ENCODE measurements around the gene ASMTL. TPM values are rescaled to one million over a fixed set of nuclear protein-coding genes. Genes with fewer than 3 reads are reported as not detected.
"Not testable (repeated sequence)": the region's sequence is repeated elsewhere in the genome, so short reads cannot be mapped to it uniquely, and the experiment has no call there.

ASMTL gene
- total RNA-seq, 4 donors from 2014 or later: 29.7 to 35.1 (median 32.5) TPM

DNA sequence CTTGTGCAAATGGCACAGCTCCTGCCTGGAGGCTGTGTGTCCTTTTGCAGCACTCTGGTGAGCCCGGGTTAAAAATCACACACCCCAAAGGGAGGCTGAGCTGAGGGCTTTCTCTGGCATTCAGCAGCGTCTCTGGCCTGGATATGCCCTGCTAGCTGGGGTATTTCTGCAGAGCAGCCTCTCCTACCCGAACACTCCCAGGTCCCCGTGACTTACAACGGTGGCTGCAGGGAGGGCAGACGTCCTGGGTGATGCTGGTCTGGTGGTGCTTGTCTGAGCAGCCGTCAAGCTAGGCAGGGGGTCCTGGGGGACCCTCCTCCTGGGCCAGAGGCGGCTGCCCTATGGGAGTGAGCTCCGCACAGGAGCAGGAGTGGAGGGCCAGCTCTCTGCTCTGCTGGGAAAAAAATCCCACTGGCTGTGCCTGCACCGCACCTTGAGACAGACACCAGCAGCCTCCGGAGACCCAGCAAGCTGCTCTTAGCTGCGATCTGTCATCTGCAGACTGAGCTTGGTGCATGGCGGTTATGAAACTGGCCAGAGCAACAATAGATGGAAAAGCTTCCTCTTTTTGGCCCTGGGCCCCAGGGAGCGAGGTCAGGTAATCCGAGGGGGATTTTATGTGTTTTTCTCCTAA, 41.3 kb upstream of the ASMTL start:
- TF ChIP-seq, protein P1, sequence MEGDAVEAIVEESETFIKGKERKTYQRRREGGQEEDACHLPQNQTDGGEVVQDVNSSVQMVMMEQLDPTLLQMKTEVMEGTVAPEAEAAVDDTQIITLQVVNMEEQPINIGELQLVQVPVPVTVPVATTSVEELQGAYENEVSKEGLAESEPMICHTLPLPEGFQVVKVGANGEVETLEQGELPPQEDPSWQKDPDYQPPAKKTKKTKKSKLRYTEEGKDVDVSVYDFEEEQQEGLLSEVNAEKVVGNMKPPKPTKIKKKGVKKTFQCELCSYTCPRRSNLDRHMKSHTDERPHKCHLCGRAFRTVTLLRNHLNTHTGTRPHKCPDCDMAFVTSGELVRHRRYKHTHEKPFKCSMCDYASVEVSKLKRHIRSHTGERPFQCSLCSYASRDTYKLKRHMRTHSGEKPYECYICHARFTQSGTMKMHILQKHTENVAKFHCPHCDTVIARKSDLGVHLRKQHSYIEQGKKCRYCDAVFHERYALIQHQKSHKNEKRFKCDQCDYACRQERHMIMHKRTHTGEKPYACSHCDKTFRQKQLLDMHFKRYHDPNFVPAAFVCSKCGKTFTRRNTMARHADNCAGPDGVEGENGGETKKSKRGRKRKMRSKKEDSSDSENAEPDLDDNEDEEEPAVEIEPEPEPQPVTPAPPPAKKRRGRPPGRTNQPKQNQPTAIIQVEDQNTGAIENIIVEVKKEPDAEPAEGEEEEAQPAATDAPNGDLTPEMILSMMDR (IDR thresholded peaks at IDR 0.05): no peak
- TF ChIP-seq POLR2AphosphoS5 (IDR thresholded peaks at IDR 0.05) (no peak), POLR2A (IDR thresholded peaks at IDR 0.05) (no peak), EP300 (IDR thresholded peaks at IDR 0.05) (no peak)
- no peaks in the 10 kb centered on the region for H3K36me3 ChIP-seq
- H3K27me3 ChIP-seq: no peaks in the 10 kb centered on the region
- no peak for ATAC-seq
- peak overlapping the region in 1 of 2 donors; percentile 12 for H3K4me3 ChIP-seq
- WGBS, 2 donors (ENCODE audit: low coverage in 1 of 2): 17 to 26% methylated on average over 2 of the region's 15 CpGs
- peaks cover 0 to 6% (median 0%) of the 10 kb centered on the region in 3 donors for H3K4me1 ChIP-seq
- H3K9me3 ChIP-seq: no peaks in the 10 kb centered on the region
- H3K27ac ChIP-seq: no peak overlapping the region

DNA sequence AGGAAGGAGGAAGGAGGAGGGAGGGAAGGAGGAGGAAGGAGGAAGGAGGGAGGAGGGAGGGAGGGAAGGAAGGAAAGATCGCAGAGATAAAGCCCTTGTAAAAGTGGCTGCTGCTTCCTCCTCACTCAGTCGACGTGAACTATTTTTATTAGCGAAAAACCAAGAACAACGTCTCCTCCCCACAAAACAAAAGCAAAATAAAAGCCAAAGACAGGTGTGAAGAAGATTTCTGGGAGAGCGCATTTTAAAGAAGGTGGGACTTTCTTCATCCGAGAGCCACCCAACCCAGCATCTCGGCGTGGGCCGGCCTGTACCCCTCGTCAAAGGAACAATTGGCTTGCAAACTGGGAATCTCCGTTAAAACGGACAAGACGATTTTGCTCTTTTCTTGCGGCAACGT, 40.7 kb upstream of the ASMTL start:
- H3K4me3 ChIP-seq: no peak overlapping the region
- no peaks in the 10 kb centered on the region for H3K9me3 ChIP-seq
- peaks cover 3% of the 10 kb centered on the region for H3K27me3 ChIP-seq
- H3K27ac ChIP-seq: no peak overlapping the region
- H3K36me3 ChIP-seq: no peaks in the 10 kb centered on the region
- H3K4me1 ChIP-seq: peaks cover 0 to 6% (median 0%) of the 10 kb centered on the region in 3 donors
- 12 to 17% methylated on average over 10 to 16 of the region's 16 CpGs for WGBS, 2 donors (ENCODE audit: low coverage in 1 of 2)
- ATAC-seq: no peak
- no peak for TF ChIP-seq EP300 (IDR thresholded peaks at IDR 0.05)
- no peak for TF ChIP-seq POLR2A (IDR thresholded peaks at IDR 0.05)
- no peak for TF ChIP-seq POLR2AphosphoS5 (IDR thresholded peaks at IDR 0.05)
- TF ChIP-seq, protein P1 (IDR thresholded peaks at IDR 0.05): no peak

DNA sequence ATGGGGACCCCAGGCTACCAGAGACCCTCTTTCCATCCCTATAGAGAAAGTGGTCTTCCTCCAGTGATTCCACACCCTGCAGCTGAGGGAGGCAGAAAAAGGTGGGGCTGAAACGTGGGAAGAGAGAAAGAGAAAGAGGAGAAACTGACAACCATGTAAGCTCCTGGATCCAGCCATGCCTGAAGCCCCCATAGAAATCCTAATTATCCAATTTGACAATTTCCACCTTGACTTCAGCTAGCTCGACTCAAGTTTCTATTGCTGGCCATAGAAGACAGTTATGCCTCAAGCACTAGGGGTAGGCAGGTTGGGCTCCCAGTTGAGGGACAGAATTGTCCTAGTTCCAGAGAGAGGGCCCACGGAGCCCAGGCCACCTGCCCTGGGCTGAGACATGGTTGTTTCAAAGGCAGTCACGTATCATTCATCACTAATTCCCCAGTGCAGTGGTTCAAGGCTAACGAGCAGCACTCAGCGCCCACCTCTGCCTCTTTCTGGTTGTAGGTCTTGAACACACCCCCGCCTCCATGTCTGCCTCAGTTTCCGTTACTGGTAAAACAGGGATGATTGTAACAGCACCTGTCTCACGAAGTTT, 39.8 kb upstream of the ASMTL start:
- Histone ChIP-seq H3K27me3 (peaks cover 7% of the 10 kb centered on the region), H3K9me3 (no peaks in the 10 kb centered on the region), H3K27ac (no peak overlapping the region), H3K36me3 (no peaks in the 10 kb centered on the region), H3K4me3 (no peak overlapping the region), H3K4me1 (peaks cover 0 to 6% (median 0%) of the 10 kb centered on the region in 3 donors)
- ATAC-seq: no peak
- 77 to 100% methylated on average over 4 to 6 of the region's 9 CpGs for WGBS, 2 donors (ENCODE audit: low coverage in 1 of 2)
- TF ChIP-seq POLR2A (IDR thresholded peaks at IDR 0.05) (no peak), EP300 (IDR thresholded peaks at IDR 0.05) (no peak), POLR2AphosphoS5 (IDR thresholded peaks at IDR 0.05) (no peak)
- TF ChIP-seq, protein P1 (IDR thresholded peaks at IDR 0.05): no peak

DNA sequence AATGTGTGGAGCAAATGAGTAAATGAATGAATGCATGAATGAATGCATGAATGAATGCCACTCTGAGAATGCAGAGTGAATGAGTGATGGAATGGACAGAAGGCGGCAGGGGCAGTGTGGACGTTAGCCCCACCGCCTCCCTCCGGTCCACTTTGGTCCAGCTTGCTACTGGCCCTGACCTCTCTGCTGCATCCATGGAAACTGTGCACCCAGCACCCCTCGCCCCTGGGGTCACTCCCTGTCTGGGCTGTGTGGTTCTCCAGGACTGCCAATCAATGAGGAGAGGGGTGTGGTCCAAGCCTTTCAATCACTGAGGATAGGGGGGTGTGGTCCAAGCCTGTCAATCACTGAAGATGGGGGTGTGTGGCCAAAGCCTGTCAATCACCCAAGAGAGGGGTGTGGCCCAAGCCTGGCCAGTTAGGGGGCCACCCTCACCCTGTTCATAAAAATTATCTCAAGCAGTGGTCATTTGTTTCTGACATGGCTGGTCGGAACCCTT, 39.2 kb upstream of the ASMTL start:
- Histone ChIP-seq H3K27ac (no peak overlapping the region), H3K27me3 (peaks cover 14% of the 10 kb centered on the region), H3K4me3 (no peak overlapping the region), H3K9me3 (no peaks in the 10 kb centered on the region), H3K4me1 (peaks cover 0 to 6% (median 0%) of the 10 kb centered on the region in 3 donors), H3K36me3 (no peaks in the 10 kb centered on the region)
- no peak for ATAC-seq
- WGBS, 2 donors (ENCODE audit: low coverage in 1 of 2): 72 to 91% methylated on average over 4 to 5 of the region's 6 CpGs
- TF ChIP-seq, protein P1 (IDR thresholded peaks at IDR 0.05): no peak
- TF ChIP-seq EP300 (IDR thresholded peaks at IDR 0.05) (no peak), POLR2AphosphoS5 (IDR thresholded peaks at IDR 0.05) (no peak)

DNA sequence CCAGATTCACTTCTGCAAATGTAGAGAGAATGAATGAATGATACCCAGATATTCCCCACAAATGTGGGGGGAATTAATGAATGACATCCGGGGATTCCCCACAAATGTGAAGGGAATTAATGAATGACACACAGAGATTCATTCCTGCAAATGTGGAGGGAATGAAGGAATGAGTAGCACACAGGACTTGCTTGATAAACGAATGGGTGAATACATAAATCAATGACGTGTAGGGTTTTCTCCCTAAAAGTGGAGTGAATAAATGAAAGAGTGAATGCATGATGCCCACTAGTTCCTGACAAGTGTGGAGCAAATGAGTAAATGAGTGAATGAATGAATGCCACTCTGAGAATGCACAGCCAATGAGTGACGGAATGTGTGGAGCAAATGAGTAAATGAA, 38.5 kb upstream of the ASMTL start:
- H3K4me3 ChIP-seq, ATAC-seq, H3K9me3 ChIP-seq, H3K4me1 ChIP-seq, H3K27ac ChIP-seq, H3K36me3 ChIP-seq: not testable (repeated sequence)
- WGBS, 2 donors (ENCODE audit: low coverage in 1 of 2): 87 to 93% methylated on average over 3 to 4 of the region's 4 CpGs
- peaks cover 20% of the 10 kb centered on the region for H3K27me3 ChIP-seq

DNA sequence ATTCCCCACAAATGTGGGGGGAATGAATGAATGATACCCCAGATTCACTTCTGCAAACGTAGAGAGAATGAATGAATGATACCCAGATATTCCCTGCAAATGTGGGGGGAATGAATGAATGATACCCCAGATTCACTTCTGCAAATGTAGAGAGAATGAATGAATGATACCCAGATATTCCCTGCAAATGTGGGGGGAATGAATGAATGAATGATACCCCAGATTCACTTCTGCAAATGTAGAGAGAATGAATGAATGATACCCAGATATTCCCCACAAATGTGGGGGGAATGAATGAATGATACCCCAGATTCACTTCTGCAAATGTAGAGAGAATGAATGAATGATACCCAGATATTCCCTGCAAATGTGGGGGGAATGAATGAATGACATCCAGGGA, 38.0 kb upstream of the ASMTL start:
- H3K9me3 ChIP-seq, ATAC-seq, H3K36me3 ChIP-seq, H3K4me1 ChIP-seq, H3K4me3 ChIP-seq, H3K27ac ChIP-seq: not testable (repeated sequence)
- no CpG with 5 or more reads among the region's 1 CpG for whole genome bisulfite sequencing, 2 donors (ENCODE audit: low coverage in 1 of 2)
- peaks cover 25% of the 10 kb centered on the region for H3K27me3 ChIP-seq

DNA sequence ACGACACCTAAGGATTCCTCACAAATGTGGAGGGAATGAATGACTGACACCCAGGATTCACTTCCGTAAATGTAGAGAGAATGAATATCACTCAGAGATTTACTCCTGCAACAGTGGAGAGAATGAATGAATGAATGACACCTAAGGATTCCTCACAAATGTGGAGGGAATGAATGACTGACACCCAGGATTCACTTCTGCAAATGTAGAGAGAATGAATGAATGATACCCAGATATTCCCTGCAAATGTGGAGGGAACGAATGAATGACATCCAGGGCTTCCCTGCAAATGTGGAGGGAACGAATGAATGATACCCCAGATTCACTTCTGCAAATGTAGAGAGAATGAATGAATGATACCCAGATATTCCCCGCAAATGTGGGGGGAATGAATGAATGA, 36.6 kb upstream of the ASMTL start:
- H3K4me1 ChIP-seq, H3K27ac ChIP-seq, H3K4me3 ChIP-seq, H3K36me3 ChIP-seq, H3K9me3 ChIP-seq, ATAC-seq: not testable (repeated sequence)
- H3K27me3 ChIP-seq: peaks cover 29% of the 10 kb centered on the region
- 70 to 79% methylated on average over 4 of the region's 5 CpGs for WGBS, 2 donors (ENCODE audit: low coverage in 1 of 2)

Data from gastroesophageal sphincter (tissue), 4 donors.